ENCODE data around the gene NOTCH4. TPM values are rescaled to one million over a fixed set of nuclear protein-coding genes. Genes with fewer than 3 reads are reported as not detected.

NOTCH4 gene
- total and polyA plus RNA-seq, 9 of the 15 experiments (the other 6 are each of a cell fraction or from before 2014, with no cell fraction given) = 0.24 to 4.3 (median 1.7) TPM

- no peak for TF ChIP-seq PATZ1 (CRISPR knock-in tag; IDR thresholded peaks at IDR 0.05; ENCODE audit: borderline replicate concordance)
- peak; percentile 42; the same call in 1 of the 2 replicates for TF ChIP-seq ZBTB40 (IDR thresholded peaks at IDR 0.05)
- TF ChIP-seq ZBTB40 (CRISPR knock-in tag; IDR thresholded peaks at IDR 0.05) = no peak
- TF ChIP-seq PCBP1 (IDR thresholded peaks at IDR 0.05; ENCODE audit: low read depth, low read length, poor library complexity, severe bottlenecking) = no peak
- no peak for TF ChIP-seq CBX2 (IDR thresholded peaks at IDR 0.05; ENCODE audit: insufficient read depth, low read length, poor library complexity, severe bottlenecking)
- TF ChIP-seq ZBTB12 (CRISPR knock-in tag; IDR thresholded peaks at IDR 0.05) = peak; percentile 28; the same call in 1 of the 2 replicates
Observed at GRCh38 chr6:32178547-32179440, 45.1 kb downstream of the NOTCH4 start (continued).

Data from K562 (cell line).